CD4-positive, alpha-beta T cell treated with Interleukin-2 at 100 ng/mL for 4 hours (primary cell): ENCODE data around the gene NCF4.

Experiments used
- DNase-seq: peaks from one replicate; pipeline ENCODE4 v3.0.0-alpha.2; 2020; ENCODE audit warnings: low spot score

The NCF4 gene

GRCh38 chr22:36922105-36922608 lies 61.4 kb downstream of the NCF4 start:
- no peak for DNase-seq

GRCh38 chr22:36922711-36923110 lies 61.9 kb downstream of the NCF4 start:
- no peak for DNase-seq

- no peak for DNase-seq
These were observed 62.5 kb downstream of the NCF4 start for GRCh38 chr22:36923131-36923788.

- no peak for DNase-seq
These were observed 63.4 kb downstream of the NCF4 start for GRCh38 chr22:36924151-36924698.

GRCh38 chr22:36925388-36926290 lies 64.8 kb downstream of the NCF4 start:
- no peak for DNase-seq

GRCh38 chr22:36926309-36926708 lies 65.5 kb downstream of the NCF4 start:
- DNase-seq, result no peak

- no peak for DNase-seq
These were observed 66.1 kb downstream of the NCF4 start for GRCh38 chr22:36926721-36927435.
